AG10803 (cell line): ENCODE results near the gene LRRN3.

Source experiments
- DNase-seq: peaks from one replicate; pipeline ENCODE4 v3.0.0; 2010; ENCODE audit warnings: low read depth
- H3K4me3 ChIP-seq: 2 replicates; pipeline ENCODE4 v1.5.1; 2011; ENCODE audit warnings: mild to moderate bottlenecking, low read length, control low read depth
- TF ChIP-seq, protein P1 (sequence below): conservative IDR thresholded peaks from 2 replicates; pipeline ENCODE4 v1.5.1; 2011; ENCODE audit warnings: mild to moderate bottlenecking, low read length, control low read depth, inconsistent platforms

LRRN3 gene

DNA sequence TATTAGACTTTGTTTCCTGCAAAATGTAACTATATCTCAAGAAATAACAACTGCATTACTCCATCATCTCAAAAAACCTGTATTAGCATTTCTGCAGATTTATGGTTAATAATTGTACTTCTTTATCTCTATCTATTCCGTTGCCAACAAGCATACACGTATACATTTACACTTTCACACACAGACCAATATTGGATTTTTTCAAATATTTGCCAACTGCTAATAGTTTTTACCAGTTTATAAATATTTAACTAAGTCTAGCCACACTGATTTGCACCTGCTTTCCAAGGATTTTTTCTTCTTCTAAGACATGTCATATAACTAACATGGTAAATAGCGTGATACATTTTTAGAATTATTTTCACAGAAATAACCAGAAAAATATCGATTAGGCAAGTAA, 12.2 kb downstream of the LRRN3 start:
- TF ChIP-seq, protein P1, sequence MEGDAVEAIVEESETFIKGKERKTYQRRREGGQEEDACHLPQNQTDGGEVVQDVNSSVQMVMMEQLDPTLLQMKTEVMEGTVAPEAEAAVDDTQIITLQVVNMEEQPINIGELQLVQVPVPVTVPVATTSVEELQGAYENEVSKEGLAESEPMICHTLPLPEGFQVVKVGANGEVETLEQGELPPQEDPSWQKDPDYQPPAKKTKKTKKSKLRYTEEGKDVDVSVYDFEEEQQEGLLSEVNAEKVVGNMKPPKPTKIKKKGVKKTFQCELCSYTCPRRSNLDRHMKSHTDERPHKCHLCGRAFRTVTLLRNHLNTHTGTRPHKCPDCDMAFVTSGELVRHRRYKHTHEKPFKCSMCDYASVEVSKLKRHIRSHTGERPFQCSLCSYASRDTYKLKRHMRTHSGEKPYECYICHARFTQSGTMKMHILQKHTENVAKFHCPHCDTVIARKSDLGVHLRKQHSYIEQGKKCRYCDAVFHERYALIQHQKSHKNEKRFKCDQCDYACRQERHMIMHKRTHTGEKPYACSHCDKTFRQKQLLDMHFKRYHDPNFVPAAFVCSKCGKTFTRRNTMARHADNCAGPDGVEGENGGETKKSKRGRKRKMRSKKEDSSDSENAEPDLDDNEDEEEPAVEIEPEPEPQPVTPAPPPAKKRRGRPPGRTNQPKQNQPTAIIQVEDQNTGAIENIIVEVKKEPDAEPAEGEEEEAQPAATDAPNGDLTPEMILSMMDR: no peak
- no peak for DNase-seq
- no peak overlapping the region for H3K4me3 ChIP-seq

DNA sequence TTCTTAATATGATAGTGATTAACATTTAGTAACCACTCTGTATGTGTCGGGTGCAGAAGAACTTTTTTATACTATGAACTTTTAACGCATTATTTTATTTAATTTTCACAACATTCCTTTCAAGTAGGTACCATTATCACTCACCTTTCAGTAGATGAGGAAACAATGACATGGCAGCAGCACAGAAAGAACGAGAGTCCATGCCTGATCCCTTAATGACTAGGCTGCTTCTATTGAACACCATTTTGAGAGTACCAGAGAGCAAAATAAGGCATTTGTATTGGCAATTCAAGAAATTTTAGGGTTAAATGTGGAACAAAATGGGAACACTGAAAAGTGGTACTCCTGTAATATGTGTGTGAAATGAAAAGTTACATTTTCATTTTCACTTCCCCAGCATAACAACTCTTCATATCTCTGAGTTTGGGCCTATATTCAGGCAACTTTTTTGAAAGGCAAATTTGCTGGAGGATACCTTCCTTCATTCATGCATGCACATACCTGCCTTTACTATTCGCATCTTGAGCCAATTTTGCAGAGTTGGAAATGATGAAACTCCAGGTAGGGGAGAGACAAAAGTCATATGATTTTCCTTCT, 12.8 kb downstream of the LRRN3 start:
- DNase-seq: no peak
- H3K4me3 ChIP-seq: no peak overlapping the region
- TF ChIP-seq, protein P1: no peak

DNA sequence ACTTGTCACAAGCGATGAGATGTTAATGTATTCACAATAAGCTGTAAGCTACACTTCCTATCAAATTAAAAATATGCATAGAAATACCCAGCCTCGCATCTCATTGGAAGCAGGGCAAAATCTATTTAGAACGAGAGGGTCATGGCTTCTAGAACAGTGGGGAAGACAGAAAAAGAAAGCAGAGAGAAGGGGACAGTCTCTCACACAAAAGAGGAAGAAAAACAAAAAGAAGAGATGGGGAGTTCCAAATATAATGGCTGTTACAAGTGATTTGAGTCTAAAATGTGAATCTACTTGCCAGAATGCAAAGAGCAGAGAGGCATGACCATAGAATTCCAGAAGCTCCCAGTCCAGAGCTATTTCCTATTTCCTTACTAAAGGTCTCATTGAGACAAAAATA, 13.8 kb downstream of the LRRN3 start:
- TF ChIP-seq, protein P1: no peak
- DNase-seq: no peak
- H3K4me3 ChIP-seq: no peak overlapping the region

DNA sequence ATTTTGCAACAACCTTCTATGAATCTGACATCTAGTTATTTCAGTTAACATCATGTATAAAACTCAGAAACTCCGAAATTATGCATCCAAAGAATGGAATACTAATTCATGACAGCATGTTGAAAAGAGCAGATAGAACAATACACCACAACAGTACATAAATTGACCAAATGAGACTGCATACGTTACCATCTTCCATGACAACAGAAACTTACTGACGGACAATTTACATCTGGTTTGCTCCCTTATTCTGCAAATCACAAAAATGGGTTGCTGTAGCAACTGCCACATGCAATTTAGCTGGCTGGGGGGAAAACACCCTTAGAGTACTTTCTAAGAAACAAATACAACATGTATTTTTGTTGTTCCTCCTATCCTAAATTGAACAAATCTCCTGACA, 14.3 kb downstream of the LRRN3 start:
- TF ChIP-seq, protein P1: no peak
- no peak for DNase-seq
- H3K4me3 ChIP-seq: no peak overlapping the region

DNA sequence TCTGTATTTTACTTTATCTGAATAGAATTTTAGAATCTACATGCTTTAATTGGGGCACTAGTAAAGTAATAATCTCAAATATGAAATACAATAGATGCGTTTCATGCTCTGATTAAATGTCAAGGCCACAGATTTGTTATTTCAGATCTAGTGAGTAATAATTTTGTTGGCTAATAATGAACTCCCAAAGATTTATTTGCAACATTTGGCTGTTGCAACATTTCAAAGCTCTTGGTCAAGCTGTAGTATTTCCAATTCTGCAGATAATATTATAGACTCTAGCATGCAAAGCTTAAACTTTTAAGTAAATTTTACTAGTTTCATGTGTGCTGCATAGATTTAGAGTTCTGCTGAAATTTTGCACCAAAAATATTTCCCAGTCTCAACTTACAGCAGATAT, 16.7 kb downstream of the LRRN3 start:
- TF ChIP-seq, protein P1: no peak
- H3K4me3 ChIP-seq: no peak overlapping the region
- peak; percentile 35 for DNase-seq

DNA sequence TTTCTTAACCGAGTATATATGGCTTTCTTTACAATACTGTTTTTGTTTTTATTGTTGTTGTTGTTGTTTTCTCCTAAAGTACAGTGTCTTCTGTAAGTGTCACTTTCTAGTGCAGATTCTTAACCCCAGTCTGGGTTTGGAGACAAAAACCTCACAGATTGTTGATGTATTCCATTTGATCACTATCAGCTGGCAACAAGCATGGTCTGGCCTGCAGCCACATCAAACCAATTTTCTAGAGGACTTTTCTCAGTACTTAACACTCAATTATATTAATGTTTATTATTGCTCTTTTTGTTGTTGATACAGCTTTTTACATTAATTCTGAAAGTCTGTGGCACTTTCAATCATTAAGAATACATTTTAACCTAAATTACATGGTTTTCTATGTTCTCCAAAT, 17.1 kb downstream of the LRRN3 start:
- H3K4me3 ChIP-seq: no peak overlapping the region
- no peak for DNase-seq
- TF ChIP-seq, protein P1: no peak

DNA sequence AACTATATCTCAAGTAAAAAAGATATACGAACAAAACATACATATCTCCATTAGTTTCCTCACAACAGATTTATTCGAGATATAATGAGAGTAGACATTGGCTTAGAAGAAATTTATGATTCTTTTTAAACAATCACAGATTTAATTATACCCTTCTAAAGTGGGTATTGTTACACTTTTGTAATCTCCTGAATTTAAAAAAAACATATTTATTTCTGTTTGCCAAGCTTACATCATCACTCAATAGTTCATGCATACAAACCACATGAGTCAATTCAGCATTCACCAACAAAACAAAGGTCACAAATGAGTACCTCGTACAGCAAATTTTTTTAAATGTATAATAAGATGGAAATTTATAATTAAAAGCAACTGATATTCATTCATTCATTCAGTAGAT, 17.6 kb downstream of the LRRN3 start:
- TF ChIP-seq, protein P1: no peak
- peak; percentile 41 for DNase-seq

More for the DNA sequence above, 17.6 kb downstream of the LRRN3 start:
- H3K4me3 ChIP-seq: no peak overlapping the region
